ENCODE results near the gene ARID1B.

DNA sequence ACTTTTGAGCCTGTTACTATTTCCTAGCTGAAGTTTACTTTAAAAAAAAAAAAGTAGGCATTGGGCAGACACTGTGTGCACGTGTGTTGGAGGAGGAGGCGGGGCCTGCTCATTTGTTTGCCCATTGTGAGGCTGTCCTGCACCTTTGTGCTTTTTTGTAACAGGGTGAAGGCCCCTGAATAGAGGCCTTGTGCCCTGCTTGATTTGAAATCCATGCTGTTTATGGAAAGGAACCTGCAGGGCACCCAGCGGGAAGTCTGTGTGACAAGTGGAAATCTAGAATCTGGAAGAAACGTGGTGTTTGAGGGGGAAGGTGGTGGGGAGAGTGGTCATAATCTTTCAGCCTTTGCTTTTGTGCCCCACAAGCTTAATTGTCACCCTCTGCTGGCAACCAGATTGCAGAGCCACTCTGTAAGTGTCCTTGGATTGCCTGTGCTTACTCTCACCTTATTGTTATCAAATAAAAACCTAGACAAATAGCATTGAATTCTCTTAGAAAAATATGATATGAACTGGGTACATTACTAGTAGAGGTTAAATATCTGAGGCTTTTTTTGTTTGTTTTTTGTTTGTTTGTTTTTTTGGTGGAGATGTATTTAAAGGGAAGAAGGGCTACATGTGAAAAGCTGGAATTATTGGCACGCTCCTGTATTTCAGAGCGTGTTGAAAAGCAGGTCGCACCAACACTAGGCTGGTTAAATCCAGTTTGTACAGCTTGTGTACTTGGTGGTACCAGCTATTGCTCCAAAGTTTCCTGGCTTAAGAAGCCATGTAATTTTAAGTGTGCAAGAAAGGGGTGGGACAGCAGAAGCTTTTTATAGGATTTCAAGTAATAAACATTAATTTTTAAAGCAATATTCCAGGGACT is 156.3 kb downstream of the ARID1B start:
- TF ChIP-seq EZH2phosphoT487 (IDR thresholded peaks at IDR 0.05; ENCODE audit: low read depth, severe bottlenecking, unreplicated experiment) = no peak
- TF ChIP-seq CTCF (IDR thresholded peaks at IDR 0.05; ENCODE audit: poor library complexity) = no peak
- TF ChIP-seq EZH2 (IDR thresholded peaks at IDR 0.05; ENCODE audit: borderline replicate concordance) = no peak
